SIG-M5 treated with dmso at 0.1 percent for 504 hours (cell line): ENCODE measurements around the gene BRD7.

Experiments
- DNase-seq: peaks from one replicate; lab custom pipeline; 2025; ENCODE audit not compliant: unreplicated experiment; lab: John Stamatoyannopoulos, UW

Gene BRD7

GRCh38 chr16:50390371-50390771 lies 21.6 kb upstream of the BRD7 start:
- DNase-seq = no peak

GRCh38 chr16:50389900-50390299 lies 21.1 kb upstream of the BRD7 start:
- DNase-seq = no peak

- DNase-seq = no peak
Observed at GRCh38 chr16:50388496-50388895, 19.7 kb upstream of the BRD7 start.

- DNase-seq = no peak
Observed at GRCh38 chr16:50386774-50387173, 18.0 kb upstream of the BRD7 start.

GRCh38 chr16:50386139-50386538 lies 17.4 kb upstream of the BRD7 start:
- DNase-seq = no peak

- DNase-seq = no peak
Observed at GRCh38 chr16:50384500-50385135, 15.8 kb upstream of the BRD7 start.

- no peak for DNase-seq
Observed at GRCh38 chr16:50381679-50382440, 13.1 kb upstream of the BRD7 start.

- no peak for DNase-seq
Observed at GRCh38 chr16:50378417-50378816, 9.6 kb upstream of the BRD7 start.

- DNase-seq = no peak
Observed at GRCh38 chr16:50377001-50377400, 8.2 kb upstream of the BRD7 start.

GRCh38 chr16:50373780-50374179 lies 5.0 kb upstream of the BRD7 start:
- no peak for DNase-seq

GRCh38 chr16:50373345-50373701 lies 4.5 kb upstream of the BRD7 start:
- no peak for DNase-seq

GRCh38 chr16:50372611-50373344 lies 4.0 kb upstream of the BRD7 start:
- DNase-seq = no peak

- no peak for DNase-seq
Observed at GRCh38 chr16:50371936-50372595, 3.3 kb upstream of the BRD7 start.

GRCh38 chr16:50371036-50371716 lies 2.4 kb upstream of the BRD7 start:
- no peak for DNase-seq

- DNase-seq = no peak
Observed at GRCh38 chr16:50369133-50369804, 481 bp upstream of the BRD7 start.

GRCh38 chr16:50367777-50368409 lies 895 bp downstream of the BRD7 start:
- DNase-seq = no peak

- peak; percentile 33 for DNase-seq
Observed at GRCh38 chr16:50365791-50366575, 2.8 kb downstream of the BRD7 start.

GRCh38 chr16:50363656-50364055 lies 5.1 kb downstream of the BRD7 start:
- DNase-seq = no peak

GRCh38 chr16:50360779-50361178 lies 8.0 kb downstream of the BRD7 start:
- no peak for DNase-seq
